Brain microvascular endothelial cell (primary cell): ENCODE data around the gene PFKFB3.

Source experiments
- DNase-seq: peaks from one replicate; pipeline ENCODE4 v3.0.0-alpha.2; 2020
- H3K27ac ChIP-seq: fragments of 250-450 bp; sonication (Bioruptor Pico); 2 replicates; pipeline ENCODE4 v1.5.1; 2020; ENCODE audit warnings: mild to moderate bottlenecking, moderate library complexity
- H3K27me3 ChIP-seq: fragments of 250-450 bp; sonication (Bioruptor Pico); replicated peaks from 2 replicates; pipeline ENCODE4 v1.5.1; 2020; ENCODE audit warnings: mild to moderate bottlenecking
- H3K36me3 ChIP-seq: fragments of 250-450 bp; sonication (Bioruptor Pico); replicated peaks from 2 replicates; pipeline ENCODE4 v1.5.1; 2020; ENCODE audit warnings: mild to moderate bottlenecking
- H3K4me3 ChIP-seq: 2 replicates; pipeline ENCODE4 v1.5.1; 2011; ENCODE audit warnings: low read depth, mild to moderate bottlenecking, control low read depth, low read length, moderate library complexity
- CTCF ChIP-seq: IDR thresholded peaks from 2 replicates; pipeline ENCODE4 v1.5.1; 2011; ENCODE audit warnings: low read depth, mild to moderate bottlenecking, moderate library complexity, low read length, control low read depth, inconsistent platforms; ENCODE audit errors: missing control alignments
- in situ Hi-C: cut with HindIII; loops from 2 replicates; pipeline ENCODE4 v1.10.0; 2017; ENCODE audit warnings: low sequenced_read_pairs, low pct_ligation_motif_present

Gene PFKFB3

GRCh38 chr10:6180480-6181110, 22.1 kb upstream of the PFKFB3 start:
- no peak for TF ChIP-seq CTCF
- H3K27me3 ChIP-seq: no peaks in the 10 kb centered on the region
- in situ Hi-C loops: no loop called here
- H3K36me3 ChIP-seq: no peaks in the 10 kb centered on the region
- DNase-seq: no peak
- no peak overlapping the region for H3K4me3 ChIP-seq
- H3K27ac ChIP-seq: no peak overlapping the region

- Histone ChIP-seq H3K4me3 (no peak overlapping the region), H3K27me3 (no peaks in the 10 kb centered on the region), H3K27ac (no peak overlapping the region), H3K36me3 (no peaks in the 10 kb centered on the region)
- no peak for DNase-seq
- in situ Hi-C loops: no loop called here
- TF ChIP-seq CTCF: no peak
Observed at GRCh38 chr10:6181249-6181648, 21.5 kb upstream of the PFKFB3 start.

GRCh38 chr10:6182454-6183098, 20.2 kb upstream of the PFKFB3 start:
- TF ChIP-seq CTCF: no peak

GRCh38 chr10:6185039-6185716, 17.6 kb upstream of the PFKFB3 start:
- Histone ChIP-seq H3K36me3 (no peaks in the 10 kb centered on the region), H3K4me3 (no peak overlapping the region), H3K27me3 (no peaks in the 10 kb centered on the region), H3K27ac (no peak overlapping the region)
- TF ChIP-seq CTCF: no peak
- DNase-seq: no peak
- in situ Hi-C loops: no loop called here

More at GRCh38 chr10:6182454-6183098, 20.2 kb upstream of the PFKFB3 start:
- Histone ChIP-seq H3K27ac (no peak overlapping the region), H3K4me3 (no peak overlapping the region), H3K36me3 (no peaks in the 10 kb centered on the region), H3K27me3 (no peaks in the 10 kb centered on the region)
- in situ Hi-C loops: no loop called here
- DNase-seq: no peak

- no peak for DNase-seq
- no peak for TF ChIP-seq CTCF
- in situ Hi-C loops: no loop called here
- Histone ChIP-seq H3K27me3 (no peaks in the 10 kb centered on the region), H3K4me3 (no peak overlapping the region), H3K36me3 (no peaks in the 10 kb centered on the region), H3K27ac (no peak overlapping the region)
Observed at GRCh38 chr10:6186894-6187256, 15.9 kb upstream of the PFKFB3 start.
